Measurements from ENCODE around the gene KL. TPM values are rescaled to one million over a fixed set of nuclear protein-coding genes. Genes with fewer than 3 reads are reported as not detected.

The KL gene
- not detected in 2 replicates for total RNA-seq (2014; rRNA removed; shearing (Covaris generic))

GRCh38 chr13:33016414-33017322, at the start of gene KL:
Gene KL (plus strand): TSS chr13:33016423. CDS start chr13:33016441, 18 bp downstream.

Measured in A375 (cell line).